HG02885 (cell line): ENCODE measurements around the gene TMEM240.

Source experiments
- ATAC-seq: cut with Tn5 transposase; IDR thresholded peaks from one replicate; pipeline ENCODE4 v1.9.1; 2021; ENCODE audit warnings: mild to moderate bottlenecking; ENCODE audit not compliant: unreplicated experiment, poor library complexity

Gene TMEM240

DNA sequence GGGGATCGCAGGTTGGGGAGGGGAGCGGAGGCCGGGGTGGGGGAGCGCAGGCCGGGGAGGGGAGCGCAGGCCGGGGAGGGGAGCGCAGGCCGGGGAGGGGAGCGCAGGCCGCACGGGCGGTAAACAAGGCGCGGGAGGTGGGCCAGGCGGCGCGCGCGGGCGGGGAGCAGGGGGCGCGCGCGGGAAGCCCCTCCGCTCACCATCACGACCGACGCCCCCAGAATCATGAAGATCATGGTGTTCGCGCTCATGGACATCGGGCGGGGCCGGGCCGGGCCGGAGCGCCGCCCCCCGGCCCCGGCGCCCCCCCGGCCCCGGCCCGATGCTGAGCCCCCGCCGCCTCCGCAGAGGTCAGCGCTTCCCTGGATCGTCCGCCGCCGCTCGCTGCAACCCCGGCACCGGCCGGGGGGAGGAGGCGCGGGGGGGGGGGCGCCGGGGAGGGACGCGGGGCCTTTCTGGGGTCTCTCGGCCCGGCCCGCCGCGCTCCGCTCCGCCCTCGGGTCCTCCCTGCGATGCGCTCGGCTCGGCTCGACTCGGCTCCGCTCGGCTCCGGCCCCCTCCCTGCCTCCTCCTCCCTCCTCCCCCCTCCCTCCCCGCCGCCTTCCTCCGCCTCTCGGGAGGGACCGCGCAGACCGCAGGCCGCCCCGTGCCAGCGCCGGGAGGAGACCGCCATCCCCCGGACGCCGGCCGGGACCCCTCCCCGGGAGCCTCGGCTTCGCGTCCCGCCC lies at the start of gene TMEM240:
Gene TMEM240, minus strand, starts transcription at position 535 of the 728 bp plus-strand sequence. Its CDS starts 278 bp downstream, at position 257.
- ATAC-seq: no peak

- ATAC-seq: no peak
Observed at GRCh38 chr1:1583347-1584010, 43.1 kb upstream of the TMEM240 start.

GRCh38 chr1:1582585-1583346 lies 42.3 kb upstream of the TMEM240 start:
- ATAC-seq: no peak

- no peak for ATAC-seq
Observed at GRCh38 chr1:1578371-1578940, 38.0 kb upstream of the TMEM240 start.

DNA sequence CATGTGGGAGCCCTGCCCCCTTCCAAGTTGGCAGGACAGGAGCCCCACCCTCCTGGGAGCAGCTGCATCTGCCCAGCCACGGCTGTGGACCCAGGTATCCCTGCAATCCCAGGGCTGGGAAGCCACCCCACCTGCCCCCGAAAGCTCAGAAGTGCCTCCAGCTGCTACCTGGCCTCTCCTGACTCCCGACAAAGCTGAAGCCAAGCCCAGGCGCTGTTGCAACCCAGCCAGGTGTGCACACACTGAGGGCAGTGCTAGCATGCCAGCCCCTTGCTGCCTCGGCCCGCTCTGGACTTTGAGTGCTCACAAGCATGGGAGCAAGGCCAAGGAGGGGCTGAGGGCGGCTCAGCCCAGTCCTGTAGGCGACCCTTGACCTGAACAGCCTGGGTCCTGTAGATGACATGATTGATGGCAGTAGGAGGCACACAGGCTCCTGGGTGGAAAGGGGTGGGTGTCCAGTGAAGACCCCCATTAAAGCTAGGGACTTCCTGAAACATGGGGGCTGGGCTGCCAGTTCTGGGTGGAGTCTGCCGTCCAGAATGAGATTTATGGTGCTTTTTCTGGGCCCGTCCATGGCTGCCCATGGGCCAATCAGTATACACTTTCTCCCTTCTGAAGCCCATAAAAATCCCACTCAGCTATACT lies 37.1 kb upstream of the TMEM240 start:
- no peak for ATAC-seq

GRCh38 chr1:1574721-1575537 lies 34.5 kb upstream of the TMEM240 start, which contains the start of gene SSU72:
TSS of gene SSU72 (minus strand) at chr1:1574863. CDS start at chr1:1574557, 306 bp downstream.
- ATAC-seq: peak; percentile 85

- ATAC-seq: peak; percentile 66
Observed at GRCh38 chr1:1573843-1574720, 33.7 kb upstream of the TMEM240 start.

DNA sequence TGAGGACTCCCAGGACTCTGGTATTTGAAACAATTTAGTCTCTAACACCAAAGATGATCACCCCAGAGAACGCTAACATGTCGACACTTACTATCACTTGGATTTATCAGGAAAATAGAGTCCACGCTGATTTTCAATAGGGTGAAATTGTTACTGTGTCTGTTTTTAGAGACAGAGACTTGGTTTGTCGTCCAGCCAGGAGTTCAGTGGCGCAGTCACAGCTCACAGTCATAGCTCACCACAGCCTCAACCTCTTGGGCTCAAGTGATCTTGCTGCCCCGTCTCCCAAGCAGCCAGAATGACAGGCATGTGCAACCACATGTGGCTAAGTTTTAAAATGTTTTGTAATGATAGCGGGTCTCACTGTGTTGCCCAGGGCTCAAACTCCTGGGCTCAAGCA lies 28.9 kb upstream of the TMEM240 start:
- no peak for ATAC-seq

DNA sequence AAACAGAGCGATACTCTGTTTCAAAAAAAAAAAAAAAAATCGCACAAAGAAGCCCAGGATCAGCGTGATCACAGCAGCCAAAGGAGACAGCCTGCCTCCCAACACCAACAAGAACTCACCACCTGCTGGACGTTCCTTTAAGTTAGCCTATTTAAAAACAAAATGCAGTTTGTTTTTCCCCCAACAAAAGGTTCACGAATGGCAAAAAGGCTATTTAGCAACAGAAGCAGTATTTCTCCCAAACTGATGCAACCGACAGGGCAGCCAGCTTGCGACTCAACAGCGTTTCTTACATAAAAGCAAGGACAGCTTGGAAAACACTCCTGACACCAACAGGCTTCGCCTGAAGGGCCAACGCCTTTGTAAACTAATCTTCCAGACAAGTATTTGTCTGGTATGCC lies 27.5 kb upstream of the TMEM240 start:
- ATAC-seq: no peak

- ATAC-seq: no peak
Observed at GRCh38 chr1:1567152-1567875, 26.9 kb upstream of the TMEM240 start.

GRCh38 chr1:1565340-1565739 lies 24.9 kb upstream of the TMEM240 start:
- no peak for ATAC-seq

GRCh38 chr1:1564268-1564667 lies 23.8 kb upstream of the TMEM240 start:
- no peak for ATAC-seq

GRCh38 chr1:1563688-1564087 lies 23.3 kb upstream of the TMEM240 start:
- ATAC-seq: no peak

DNA sequence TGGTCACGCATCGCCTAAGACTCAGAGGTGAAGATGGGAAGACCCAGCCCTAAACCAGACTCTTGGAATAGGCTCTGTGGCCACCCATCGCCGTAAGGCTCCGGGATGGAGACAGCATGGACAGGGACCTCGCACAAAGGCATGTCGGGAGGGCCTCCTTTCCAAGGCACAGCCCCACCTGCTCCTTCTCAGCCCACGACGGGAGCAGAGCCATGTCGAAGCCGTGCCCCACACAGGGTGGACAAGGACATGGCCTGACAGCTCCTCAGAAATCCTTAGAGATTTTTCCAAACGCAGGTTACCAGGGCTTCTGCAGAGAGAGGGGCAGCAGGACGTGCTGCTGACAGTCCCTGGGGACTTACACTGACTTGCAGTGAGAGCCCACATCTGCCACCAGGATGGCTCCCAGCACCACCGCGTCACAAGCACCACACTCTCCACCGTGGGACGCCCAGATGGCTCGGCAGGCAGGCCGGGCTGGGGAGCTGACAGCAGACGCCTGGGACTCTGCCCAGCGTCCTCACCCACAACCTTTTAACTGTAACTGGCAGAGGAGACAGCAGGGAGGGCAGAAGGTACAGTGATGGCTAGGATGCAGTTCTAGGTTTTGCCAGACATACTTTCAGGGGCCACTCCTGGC lies 22.3 kb upstream of the TMEM240 start:
- no peak for ATAC-seq

DNA sequence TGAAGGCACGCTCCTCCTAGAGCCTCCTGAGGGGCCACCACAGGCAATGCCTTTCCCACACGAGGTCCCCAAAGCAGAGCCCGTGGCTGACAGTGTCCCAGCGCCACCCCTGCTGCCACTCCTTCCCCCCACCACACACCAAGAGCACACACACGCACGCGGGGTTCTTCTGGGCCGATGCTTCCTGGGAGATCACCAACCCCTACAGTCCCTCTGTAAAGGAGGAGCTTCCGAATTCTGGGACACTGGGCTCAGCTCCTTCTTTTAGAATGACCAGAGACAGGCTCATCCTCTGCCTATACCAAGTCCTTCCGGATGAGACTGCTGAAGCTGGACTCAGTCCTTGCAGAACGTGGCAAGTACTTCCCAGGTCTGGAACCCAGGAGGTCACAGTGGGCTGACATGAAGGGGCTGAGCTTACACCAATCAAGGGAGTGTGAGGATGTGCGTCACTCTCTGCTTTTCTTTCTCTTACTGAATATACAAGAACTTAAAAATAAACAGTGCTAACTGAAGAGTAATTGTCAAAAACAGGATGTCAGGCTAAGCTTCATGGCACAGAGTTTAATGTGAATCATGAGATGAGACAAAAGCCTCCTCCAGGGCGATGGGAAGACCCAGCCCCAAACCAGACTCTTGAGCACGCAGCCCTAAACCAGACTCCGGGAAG lies 21.5 kb upstream of the TMEM240 start:
- no peak for ATAC-seq

DNA sequence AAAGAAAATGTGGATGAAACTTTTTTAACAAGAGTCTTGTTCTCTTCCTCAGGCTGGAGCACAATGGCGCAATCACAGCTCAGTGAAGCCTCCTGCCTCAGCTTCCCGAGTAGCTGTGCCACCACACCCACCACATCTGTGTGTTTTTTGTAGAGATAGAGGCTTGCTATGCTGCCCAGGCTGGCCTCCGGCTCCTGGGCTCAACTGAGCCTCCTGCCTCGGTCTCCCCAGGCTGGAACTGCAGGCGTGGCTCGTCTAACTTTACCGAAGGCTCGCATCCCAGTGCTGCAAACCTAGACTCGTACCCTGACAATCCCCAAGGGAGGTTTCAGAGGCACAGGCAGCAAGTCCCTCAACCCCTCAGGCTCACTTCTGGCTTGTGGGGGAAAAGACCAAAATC lies 19.8 kb upstream of the TMEM240 start:
- ATAC-seq: no peak

- no peak for ATAC-seq
Observed at GRCh38 chr1:1559066-1559465, 18.6 kb upstream of the TMEM240 start.
